ENCODE results near the gene ZNF697.

ZNF697 gene

DNA sequence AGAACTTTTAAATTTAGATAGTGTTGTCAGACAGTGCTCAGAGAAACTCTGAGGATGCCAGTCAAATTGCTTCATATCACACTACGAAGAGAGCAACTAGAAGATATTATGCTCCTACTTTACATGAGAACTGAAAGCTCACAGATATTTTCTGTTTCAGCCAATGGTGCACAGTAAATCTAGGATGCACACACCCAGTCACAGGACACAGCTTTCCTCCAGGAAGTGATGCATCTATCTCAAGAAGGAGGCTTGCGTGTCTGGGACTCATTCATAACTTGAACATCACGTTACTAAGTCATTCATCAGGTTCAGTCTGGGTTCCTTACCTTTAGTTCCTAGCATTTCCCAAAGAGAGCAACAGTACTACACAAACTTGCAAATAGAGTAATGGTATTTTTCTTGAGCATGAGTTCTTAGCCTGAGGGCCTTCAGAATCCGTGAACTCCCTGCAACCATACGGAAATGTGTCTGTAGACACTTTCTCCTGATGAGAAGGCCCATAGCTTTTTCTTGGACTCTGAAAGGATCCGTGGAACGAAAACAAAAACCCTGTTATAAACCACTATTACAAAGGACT, 12.2 kb downstream of the ZNF697 start:
- peaks cover 49% of the 10 kb centered on the region for H3K27me3 ChIP-seq
- H3K27ac ChIP-seq, result no peak overlapping the region
- no peak for TF ChIP-seq CTCF (IDR thresholded peaks at IDR 0.05)
- H3K4me1 ChIP-seq (ENCODE audit: control insufficient read depth in 1 of 2, insufficient read depth in 1 of 2, low read depth in 1 of 2, low read length in 1 of 2), result peaks cover 0 to 7% of the 10 kb centered on the region in 2 experiments
- no peaks in the 10 kb centered on the region for H3K36me3 ChIP-seq
- no peak overlapping the region for H3K4me3 ChIP-seq (ENCODE audit: low read depth in 1 of 2, low read length in 1 of 2)
- H3K9me3 ChIP-seq, result no peaks in the 10 kb centered on the region

GRCh38 chr1:119634016-119634415, 14.1 kb downstream of the ZNF697 start:
- no peaks in the 10 kb centered on the region for H3K9me3 ChIP-seq
- no peaks in the 10 kb centered on the region for H3K36me3 ChIP-seq
- peaks cover 67% of the 10 kb centered on the region for H3K27me3 ChIP-seq
- H3K4me1 ChIP-seq (ENCODE audit: control insufficient read depth in 1 of 2, insufficient read depth in 1 of 2, low read depth in 1 of 2, low read length in 1 of 2), result peaks cover 0 to 7% of the 10 kb centered on the region in 2 experiments
- no peak overlapping the region for H3K27ac ChIP-seq
- no peak overlapping the region for H3K4me3 ChIP-seq (ENCODE audit: low read depth in 1 of 2, low read length in 1 of 2)
- no peak for TF ChIP-seq CTCF (IDR thresholded peaks at IDR 0.05)

- H3K9me3 ChIP-seq, result no peaks in the 10 kb centered on the region
- peaks cover 72% of the 10 kb centered on the region for H3K27me3 ChIP-seq
- no peak overlapping the region for H3K4me3 ChIP-seq (ENCODE audit: low read depth in 1 of 2, low read length in 1 of 2)
- H3K27ac ChIP-seq, result no peak overlapping the region
- no peak for TF ChIP-seq CTCF (IDR thresholded peaks at IDR 0.05)
- peaks cover 0 to 7% of the 10 kb centered on the region in 2 experiments for H3K4me1 ChIP-seq (ENCODE audit: control insufficient read depth in 1 of 2, insufficient read depth in 1 of 2, low read depth in 1 of 2, low read length in 1 of 2)
- no peaks in the 10 kb centered on the region for H3K36me3 ChIP-seq
Measured at GRCh38 chr1:119633575-119633974, 14.5 kb downstream of the ZNF697 start.

GRCh38 chr1:119632841-119633240, 15.2 kb downstream of the ZNF697 start:
- Histone ChIP-seq H3K9me3 (no peaks in the 10 kb centered on the region), H3K4me1 (ENCODE audit: control insufficient read depth in 1 of 2, insufficient read depth in 1 of 2, low read depth in 1 of 2, low read length in 1 of 2) (peaks cover 0 to 7% of the 10 kb centered on the region in 2 experiments), H3K27ac (no peak overlapping the region), H3K4me3 (ENCODE audit: low read depth in 1 of 2, low read length in 1 of 2) (no peak overlapping the region), H3K27me3 (peaks cover 79% of the 10 kb centered on the region), H3K36me3 (no peaks in the 10 kb centered on the region)
- TF ChIP-seq CTCF (IDR thresholded peaks at IDR 0.05), result no peak

DNA sequence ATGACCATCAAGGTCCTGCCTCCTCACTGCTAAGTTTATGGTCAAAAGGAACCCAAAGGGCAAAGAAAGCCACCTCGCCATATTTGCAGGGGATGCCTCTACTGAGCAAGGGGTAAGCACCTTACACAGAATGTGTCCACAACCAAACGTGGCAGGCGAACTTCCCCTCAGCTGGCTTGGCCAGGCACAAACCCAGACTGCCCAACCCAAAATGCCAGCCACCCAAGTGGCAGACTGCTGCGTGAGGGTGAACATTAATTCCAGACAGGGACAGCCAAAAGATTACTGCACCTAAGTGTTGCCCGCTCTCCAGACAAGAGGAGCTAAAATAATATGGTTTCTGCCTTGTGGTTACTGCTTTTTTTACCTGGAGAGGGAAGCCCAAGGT, 16.0 kb downstream of the ZNF697 start:
- H3K4me3 ChIP-seq (ENCODE audit: low read depth in 1 of 2, low read length in 1 of 2), result no peak overlapping the region
- H3K36me3 ChIP-seq, result no peaks in the 10 kb centered on the region
- peaks cover 0 to 7% of the 10 kb centered on the region in 2 experiments for H3K4me1 ChIP-seq (ENCODE audit: control insufficient read depth in 1 of 2, insufficient read depth in 1 of 2, low read depth in 1 of 2, low read length in 1 of 2)
- no peaks in the 10 kb centered on the region for H3K9me3 ChIP-seq
- TF ChIP-seq CTCF (IDR thresholded peaks at IDR 0.05), result no peak
- peaks cover 84% of the 10 kb centered on the region for H3K27me3 ChIP-seq
- no peak overlapping the region for H3K27ac ChIP-seq

All from neutrophil (primary cell).